Endothelial cell of umbilical vein (primary cell): Measurements from ENCODE around the gene PAQR4. TPM values are rescaled to one million over a fixed set of nuclear protein-coding genes. Genes with fewer than 3 reads are reported as not detected.

Source experiments
- BruUV-seq: library from RNA; stranded (reverse); fragments of 400-500 nt; replicated peaks from 2 replicates; lab custom pipeline; 2021; lab: Mats Ljungman, UMichigan
- CTCF ChIA-PET: fragments of 300-600, 350-600 bp; sonication (Branson Sonifier 250); formaldehyde crosslinking; loops from one replicate; lab custom pipeline; 2021; ENCODE audit warnings: antibody characterized with exemption, inconsistent platforms; lab: Charles Lee
- POLR2A ChIA-PET: fragments of 300-600, 350-600 bp; sonication (Branson Sonifier 250); formaldehyde crosslinking; loops from one replicate; lab custom pipeline; 2021; ENCODE audit warnings: antibody characterized with exemption, inconsistent platforms; lab: Charles Lee
- DNase-seq: peaks from one replicate; pipeline ENCODE4 v3.0.0-alpha.2; 2011; ENCODE audit warnings: low read depth, low spot score
- FAIRE-seq: peaks from 2 replicates; lab custom pipeline; 2011; peaks lifted over from hg19 to GRCh38; lab: Jason Lieb, UNC
- H2AFZ ChIP-seq: 2 replicates; pipeline ENCODE4 v1.6.0; 2012; ENCODE audit warnings: low read depth, low read length, control low read depth, inconsistent platforms
- H3K27ac ChIP-seq: 2 replicates; pipeline ENCODE4 v1.5.1; 2011; ENCODE audit warnings: low read depth, mild to moderate bottlenecking, control low read depth, low read length, moderate library complexity; ENCODE audit not compliant: insufficient read depth
- H3K27me3 ChIP-seq, 2 experiments: 2 replicates each; pipeline versions ENCODE4 v1.6.0 to v1.6.1; 2011; ENCODE audit warnings: low read length in 2 of 2, mixed read lengths in 1 of 2; ENCODE audit not compliant: control insufficient read depth in 2 of 2, insufficient read depth in 2 of 2
- H3K36me3 ChIP-seq, 2 experiments: 2 replicates in 1 of 2; 3 replicates in 1 of 2; pipeline ENCODE4 v1.5.1; 2011; ENCODE audit warnings: low read length in 2 of 2, mild to moderate bottlenecking in 1 of 2, moderate library complexity in 1 of 2; ENCODE audit not compliant: control insufficient read depth in 2 of 2, insufficient read depth in 2 of 2; ENCODE audit errors: extremely low read depth in 1 of 2
- H3K4me1 ChIP-seq: 3 replicates; pipeline ENCODE4 v1.5.1; 2011; ENCODE audit warnings: mild to moderate bottlenecking, low read length; ENCODE audit not compliant: control insufficient read depth, insufficient read depth; ENCODE audit errors: extremely low read depth
- H3K4me2 ChIP-seq: 2 replicates; pipeline ENCODE4 v1.6.1; 2011; ENCODE audit warnings: low read length, control low read depth, mixed read lengths; ENCODE audit not compliant: insufficient read depth
- H3K4me3 ChIP-seq, 3 experiments: fragments of 200-600 bp in 1 of 3; sonication (generic), shearing (Covaris generic) in 1 of 3; replicated peaks in 1 of 3; 2 replicates each; pipeline ENCODE4 v1.5.1; 2011 to 2016; ENCODE audit warnings: control low read depth in 3 of 3, low read length in 3 of 3, mild to moderate bottlenecking in 2 of 3, inconsistent platforms in 1 of 3, low read depth in 1 of 3, moderate library complexity in 1 of 3; ENCODE audit not compliant: insufficient read depth in 1 of 3
- H3K79me2 ChIP-seq: 2 replicates; pipeline ENCODE4 v1.6.0; 2012; ENCODE audit warnings: low read length, inconsistent platforms; ENCODE audit not compliant: control insufficient read depth, insufficient read depth
- H3K9ac ChIP-seq: replicated peaks from 2 replicates; pipeline ENCODE3; 2011; ENCODE audit warnings: low read length, control low read depth; ENCODE audit not compliant: insufficient read depth; ENCODE audit errors: extremely low read depth
- H3K9me1 ChIP-seq: replicated peaks from 3 replicates; pipeline ENCODE4 v1.6.0; 2011; ENCODE audit warnings: mild to moderate bottlenecking, low read length; ENCODE audit not compliant: control insufficient read depth, insufficient read depth; ENCODE audit errors: extremely low read depth
- H3K9me3 ChIP-seq: replicated peaks from 2 replicates; pipeline ENCODE4 v1.5.1; 2012; ENCODE audit warnings: low read length, inconsistent platforms; ENCODE audit not compliant: control insufficient read depth, insufficient read depth
- H4K20me1 ChIP-seq: replicated peaks from 2 replicates; pipeline ENCODE3; 2011; ENCODE audit warnings: mild to moderate bottlenecking, low read length; ENCODE audit not compliant: control insufficient read depth, insufficient read depth; ENCODE audit errors: extremely low read depth
- CTCF ChIP-seq, 2 donors: IDR thresholded peaks; 1 replicate in 1 of 2; 2 replicates in 1 of 2; pipeline ENCODE4 v1.5.1; 2011; ENCODE audit warnings: low read length in 2 of 2, mild to moderate bottlenecking in 2 of 2, moderate library complexity in 2 of 2, control low read depth in 1 of 2, inconsistent platforms in 1 of 2, low read depth in 1 of 2; ENCODE audit not compliant: insufficient read depth in 1 of 2; ENCODE audit errors: extremely low read depth in 1 of 2
- EZH2 ChIP-seq: IDR thresholded peaks from 2 replicates; pipeline ENCODE4 v1.6.1; 2012; ENCODE audit warnings: borderline replicate concordance, low read depth, mild to moderate bottlenecking, moderate library complexity, low read length, inconsistent platforms; ENCODE audit not compliant: severe bottlenecking
- FOS ChIP-seq: IDR thresholded peaks from 2 replicates; pipeline ENCODE4 v1.6.1; 2011; ENCODE audit warnings: mild to moderate bottlenecking, low read length, moderate library complexity, borderline replicate concordance; ENCODE audit not compliant: insufficient read depth
- GATA2 ChIP-seq: IDR thresholded peaks from 2 replicates; pipeline ENCODE4 v1.7.0; 2011; ENCODE audit warnings: low read depth, mild to moderate bottlenecking, moderate library complexity, mixed read lengths, low read length; ENCODE audit not compliant: insufficient read length, insufficient read depth
- JUN ChIP-seq: IDR thresholded peaks from 2 replicates; pipeline ENCODE4 v1.6.1; 2011; ENCODE audit warnings: borderline replicate concordance, low read depth; ENCODE audit not compliant: insufficient read length, insufficient read depth
- MYC ChIP-seq: IDR thresholded peaks from one replicate; pipeline ENCODE4 v1.6.1; 2011; ENCODE audit warnings: mild to moderate bottlenecking, low read depth, low read length
- POLR2A ChIP-seq: IDR thresholded peaks from 2 replicates; pipeline ENCODE4 v1.6.1; 2012; ENCODE audit warnings: low read depth, mild to moderate bottlenecking, control low read depth, low read length
- POLR2AphosphoS5 ChIP-seq: IDR thresholded peaks from 2 replicates; pipeline ENCODE4 v1.6.1; 2012; ENCODE audit warnings: low read depth, mild to moderate bottlenecking, control low read depth, low read length, moderate library complexity; ENCODE audit not compliant: insufficient read depth
- dilution Hi-C: fragments of 300-500 bp; cut with MboI; formaldehyde crosslinking; loops from one replicate; pipeline ENCODE4 v1.15.0; 2019; ENCODE audit warnings: low sequenced_read_pairs; ENCODE audit not compliant: extremely low pct_ligation_motif_present
- intact Hi-C: fragments of 100-400 bp; cut with micrococcal nuclease; formaldehyde crosslinking; loops from one replicate; pipeline ENCODE4 v1.10.0; 2022
- polyA plus RNA-seq, 4 experiments: library from polyadenylated mRNA; depleted of rRNA in 3 of 4; stranded (reverse) in 3 of 4; unstranded in 1 of 4; fragments of >200 nt; gene quantifications; 2 replicates each; pipeline versions ENCODE4 v1.2.1 to v1.2.3, GENCODE V29; 2011 to 2012; ENCODE audit warnings: missing spikeins in 1 of 4
- total RNA-seq: library from RNA; stranded (reverse); gene quantifications from 2 replicates; pipeline ENCODE4 v1.2.3, GENCODE V29; 2021
- TF ChIP-seq, protein P1 (sequence below): IDR thresholded peaks from 2 replicates; pipeline ENCODE4 v1.6.1; 2011; ENCODE audit not compliant: insufficient read depth, insufficient read length

The PAQR4 gene
- total and polyA plus RNA-seq, 2 donors (not counting 3 experiments of a cell fraction or from before 2014, with no cell fraction given), result 23.8 to 31.2 TPM

DNA sequence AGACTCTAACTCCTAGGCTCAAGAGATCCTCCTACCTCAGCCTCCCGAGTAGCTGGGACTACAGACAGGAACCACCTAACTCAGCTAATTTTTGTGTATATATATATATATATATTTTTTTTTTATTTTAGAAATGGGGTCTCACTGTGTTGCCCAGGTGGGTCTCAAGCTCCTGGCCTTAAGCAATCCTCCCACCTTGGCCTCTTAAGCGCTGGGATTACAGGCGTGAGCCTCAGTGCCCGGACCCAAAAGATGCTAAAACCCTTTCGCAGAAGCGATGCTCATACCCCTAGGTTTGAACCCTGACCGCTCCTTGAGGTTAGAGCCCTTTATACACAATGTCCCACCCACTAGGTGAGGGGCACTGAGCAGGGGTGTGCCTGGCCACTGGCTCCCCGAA lies 41.4 kb downstream of the PAQR4 start:
- Histone ChIP-seq H3K4me2 (no peak overlapping the region), H2AFZ (no peak overlapping the region), H3K9ac (no peak overlapping the region), H3K36me3 (no peaks in the 10 kb centered on the region), H4K20me1 (no peaks in the 10 kb centered on the region), H3K79me2 (no peaks in the 10 kb centered on the region), H3K4me1 (peaks cover 13% of the 10 kb centered on the region), H3K4me3 (no peak overlapping the region), H3K27ac (no peak overlapping the region), H3K9me3 (no peaks in the 10 kb centered on the region), H3K9me1 (no peaks in the 10 kb centered on the region), H3K27me3 (peaks cover 20 to 21% of the 10 kb centered on the region in 2 experiments)
- BruUV-seq, result no TSS peak
- no peak for FAIRE-seq
- dilution Hi-C loops, result no loop called here
- POLR2A ChIA-PET, result interaction anchor here (1.2 kb wide), 1 partner anchor 9 kb away, joined by 6 read pairs; the partner anchor contains the start of gene TNFRSF12A
- no peak for TF ChIP-seq EZH2
- no peak for TF ChIP-seq MYC
- no peak for TF ChIP-seq GATA2
- TF ChIP-seq FOS, result no peak
- no peak for TF ChIP-seq JUN
- no peak for TF ChIP-seq CTCF (IDR thresholded peaks at IDR 0.05; ENCODE audit: extremely low read depth in 1 of 2, insufficient read depth in 1 of 2, low read depth in 1 of 2, low read length in 2 of 2)
- no peak for TF ChIP-seq POLR2A
- TF ChIP-seq, protein P1, sequence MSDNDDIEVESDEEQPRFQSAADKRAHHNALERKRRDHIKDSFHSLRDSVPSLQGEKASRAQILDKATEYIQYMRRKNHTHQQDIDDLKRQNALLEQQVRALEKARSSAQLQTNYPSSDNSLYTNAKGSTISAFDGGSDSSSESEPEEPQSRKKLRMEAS, result no peak
- no peak for TF ChIP-seq POLR2AphosphoS5
- CTCF ChIA-PET, result interaction anchor here (1.8 to 2.0 kb wide), 3 partner anchors 10 to 41 kb away, joined by 4 to 9 read pairs (median 7); partner anchors contain the start of genes PAQR4 and TNFRSF12A
- intact Hi-C loops, result no loop called here
- DNase-seq, result no peak
